Measurements from ENCODE around the gene EIF5B.

Gene EIF5B

GRCh38 chr2:99386011-99386410, 48.8 kb downstream of the EIF5B start:
- Histone ChIP-seq H3K4me3 (no peak overlapping the region), H3K27ac (no peak overlapping the region), H3K4me1 (no peaks in the 10 kb centered on the region), H3K4me2 (no peak overlapping the region), H3K9ac (no peak overlapping the region), H3K9me3 (replicated peaks in 1 of 11) (peaks cover 7 to 29% (median 23%) of the 10 kb centered on the region in 11 experiments; a peak in 20 of 22 replicates), H3K27me3 (no peaks in the 10 kb centered on the region), H3K36me3 (peaks cover 77 to 98% (median 84%) of the 10 kb centered on the region in 11 experiments), H4K20me1 (peaks cover 0 to 22% (median 4%) of the 10 kb centered on the region in 11 experiments; a peak in 4 of 22 replicates)
- no peak for TF ChIP-seq Cebpa-rat (IDR thresholded peaks at IDR 0.05)

GRCh38 chr2:99388892-99389291, 51.7 kb downstream of the EIF5B start:
- Histone ChIP-seq H3K27ac (no peak overlapping the region), H4K20me1 (peaks cover 0 to 30% (median 4%) of the 10 kb centered on the region in 11 experiments; a peak in 5 of 22 replicates), H3K9me3 (replicated peaks in 1 of 11) (peaks cover 0 to 6% (median under 1%) of the 10 kb centered on the region in 11 experiments; a peak in 8 of 22 replicates), H3K27me3 (no peaks in the 10 kb centered on the region), H3K4me2 (no peak overlapping the region), H3K36me3 (peaks cover 77 to 98% (median 84%) of the 10 kb centered on the region in 11 experiments), H3K4me3 (no peak overlapping the region), H3K9ac (no peak overlapping the region), H3K4me1 (no peaks in the 10 kb centered on the region)
- no peak for TF ChIP-seq Cebpa-rat (IDR thresholded peaks at IDR 0.05)

GRCh38 chr2:99389371-99389770, 52.2 kb downstream of the EIF5B start:
- peaks cover 0 to 30% (median 4%) of the 10 kb centered on the region in 11 experiments; a peak in 5 of 22 replicates for H4K20me1 ChIP-seq
- no peaks in the 10 kb centered on the region for H3K27me3 ChIP-seq
- TF ChIP-seq Cebpa-rat (IDR thresholded peaks at IDR 0.05), result no peak
- no peak overlapping the region for H3K9ac ChIP-seq
- H3K4me1 ChIP-seq, result no peaks in the 10 kb centered on the region
- peaks cover 77 to 98% (median 84%) of the 10 kb centered on the region in 11 experiments for H3K36me3 ChIP-seq
- H3K27ac ChIP-seq, result no peak overlapping the region
- H3K4me2 ChIP-seq, result no peak overlapping the region
- peaks cover 0 to 1% (median 0%) of the 10 kb centered on the region in 11 experiments; a peak in 1 of 22 replicates for H3K9me3 ChIP-seq (replicated peaks in 1 of 11)
- no peak overlapping the region for H3K4me3 ChIP-seq

DNA sequence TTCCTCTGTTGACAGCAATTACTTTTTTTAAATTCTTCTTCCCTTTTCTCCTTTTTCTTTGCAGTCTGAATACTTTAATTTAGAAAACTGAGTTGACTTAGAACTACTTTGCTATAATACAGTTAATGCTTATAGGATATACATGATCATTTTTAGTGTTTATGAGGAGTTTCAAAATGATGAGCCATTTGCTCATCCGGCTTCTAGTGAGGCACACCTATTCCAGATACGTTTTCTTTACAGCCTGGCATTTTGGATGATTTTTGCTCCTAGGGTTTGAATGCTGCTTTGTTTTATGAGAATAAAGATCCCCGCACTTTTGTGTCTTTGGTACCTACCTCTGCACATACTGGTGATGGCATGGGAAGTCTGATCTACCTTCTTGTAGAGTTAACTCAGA, 52.8 kb downstream of the EIF5B start:
- no peak overlapping the region for H3K4me2 ChIP-seq
- no peak for TF ChIP-seq Cebpa-rat (IDR thresholded peaks at IDR 0.05)
- no peaks in the 10 kb centered on the region for H3K9me3 ChIP-seq (replicated peaks in 1 of 11)
- H3K9ac ChIP-seq, result no peak overlapping the region
- no peak overlapping the region for H3K4me3 ChIP-seq
- no peaks in the 10 kb centered on the region for H3K27me3 ChIP-seq
- H3K27ac ChIP-seq, result no peak overlapping the region
- no peaks in the 10 kb centered on the region for H3K4me1 ChIP-seq
- peaks cover 0 to 30% (median 4%) of the 10 kb centered on the region in 11 experiments; a peak in 5 of 22 replicates for H4K20me1 ChIP-seq
- H3K36me3 ChIP-seq, result peaks cover 77 to 98% (median 84%) of the 10 kb centered on the region in 11 experiments

- Histone ChIP-seq H3K27me3 (no peaks in the 10 kb centered on the region), H3K4me2 (no peak overlapping the region), H3K4me3 (no peak overlapping the region), H4K20me1 (peaks cover 0 to 58% (median 15%) of the 10 kb centered on the region in 11 experiments; a peak in 14 of 22 replicates), H3K4me1 (no peaks in the 10 kb centered on the region), H3K27ac (no peak overlapping the region), H3K9ac (no peak overlapping the region), H3K36me3 (peaks cover 100% of the 10 kb centered on the region in 11 experiments), H3K9me3 (replicated peaks in 1 of 11) (no peaks in the 10 kb centered on the region)
- no peak for TF ChIP-seq Cebpa-rat (IDR thresholded peaks at IDR 0.05)
Measured at GRCh38 chr2:99395589-99396130, 58.5 kb downstream of the EIF5B start.

GRCh38 chr2:99397266-99397920, 60.2 kb downstream of the EIF5B start:
- Histone ChIP-seq H3K27ac (no peak overlapping the region), H4K20me1 (peaks cover 0 to 50% (median 17%) of the 10 kb centered on the region in 11 experiments; a peak in 14 of 22 replicates), H3K4me3 (no peak overlapping the region), H3K9me3 (replicated peaks in 1 of 11) (no peaks in the 10 kb centered on the region), H3K4me1 (no peaks in the 10 kb centered on the region), H3K36me3 (peaks cover 100% of the 10 kb centered on the region in 11 experiments), H3K9ac (no peak overlapping the region), H3K4me2 (no peak overlapping the region), H3K27me3 (no peaks in the 10 kb centered on the region)
- no peak for TF ChIP-seq Cebpa-rat (IDR thresholded peaks at IDR 0.05)

- Histone ChIP-seq H3K36me3 (peaks cover 100% of the 10 kb centered on the region in 11 experiments), H4K20me1 (peaks cover 0 to 59% (median 22%) of the 10 kb centered on the region in 11 experiments; a peak in 15 of 22 replicates), H3K27me3 (no peaks in the 10 kb centered on the region), H3K4me2 (no peak overlapping the region), H3K4me3 (no peak overlapping the region), H3K9ac (no peak overlapping the region), H3K27ac (no peak overlapping the region), H3K9me3 (replicated peaks in 1 of 11) (no peaks in the 10 kb centered on the region), H3K4me1 (no peaks in the 10 kb centered on the region)
- no peak for TF ChIP-seq Cebpa-rat (IDR thresholded peaks at IDR 0.05)
Measured at GRCh38 chr2:99398303-99398702, 61.1 kb downstream of the EIF5B start.

- Histone ChIP-seq H3K4me1 (peaks cover 0 to 6% (median 3%) of the 10 kb centered on the region in 10 experiments; a peak in 11 of 20 replicates), H4K20me1 (peaks cover 0 to 66% (median 24%) of the 10 kb centered on the region in 11 experiments; a peak in 16 of 22 replicates), H3K36me3 (peaks cover 100% of the 10 kb centered on the region in 11 experiments), H3K27me3 (no peaks in the 10 kb centered on the region), H3K27ac (no peak overlapping the region), H3K9ac (no peak overlapping the region), H3K4me2 (no peak overlapping the region), H3K4me3 (no peak overlapping the region), H3K9me3 (replicated peaks in 1 of 11) (no peaks in the 10 kb centered on the region)
- no peak for TF ChIP-seq Cebpa-rat (IDR thresholded peaks at IDR 0.05)
Measured at GRCh38 chr2:99399063-99399462, 61.9 kb downstream of the EIF5B start.

DNA sequence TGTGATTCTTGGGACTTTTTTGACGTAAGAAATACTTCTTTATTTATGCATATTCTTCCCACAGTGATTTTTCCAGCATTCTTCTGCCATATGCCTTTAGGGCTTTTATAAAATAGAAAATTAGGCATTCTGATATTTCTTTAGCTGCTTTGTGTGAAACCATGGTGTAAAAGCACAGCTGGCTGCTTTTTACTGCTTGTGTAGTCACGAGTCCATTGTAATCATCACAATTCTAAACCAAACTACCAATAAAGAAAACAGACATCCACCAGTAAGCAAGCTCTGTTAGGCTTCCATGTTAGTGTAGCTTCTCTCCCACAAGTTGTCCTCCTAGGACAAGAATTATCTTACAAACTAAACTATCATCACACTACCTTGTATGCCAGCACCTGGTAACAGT, 62.6 kb downstream of the EIF5B start:
- H3K27ac ChIP-seq, result no peak overlapping the region
- H3K36me3 ChIP-seq, result peaks cover 99 to 100% (median 100%) of the 10 kb centered on the region in 11 experiments

More for the DNA sequence above, 62.6 kb downstream of the EIF5B start:
- peaks cover 0 to 68% (median 31%) of the 10 kb centered on the region in 11 experiments; a peak in 17 of 22 replicates for H4K20me1 ChIP-seq
- H3K4me3 ChIP-seq, result no peak overlapping the region
- H3K27me3 ChIP-seq, result no peaks in the 10 kb centered on the region
- no peaks in the 10 kb centered on the region for H3K9me3 ChIP-seq (replicated peaks in 1 of 11)
- peaks cover 0 to 10% (median 6%) of the 10 kb centered on the region in 10 experiments; a peak in 11 of 20 replicates for H3K4me1 ChIP-seq
- no peak overlapping the region for H3K4me2 ChIP-seq
- TF ChIP-seq Cebpa-rat (IDR thresholded peaks at IDR 0.05), result no peak
- H3K9ac ChIP-seq, result no peak overlapping the region

Data from BLaER1 treated with 17β-estradiol and CSF1 and Interleukin-3, amounts not matched to agents 10 nM and 100 nM (cell line).